Endometrium (tissue), 2 donors: ENCODE results near the gene TNRC18.

Source experiments
- FAIRE-seq: peaks from 2 replicates; lab custom pipeline; 2012; peaks lifted over from hg19 to GRCh38; lab: Jason Lieb, UNC
- donor health status: control.
- donor health status: control.

The TNRC18 gene

GRCh38 chr7:5403442-5403841 lies 20.2 kb downstream of the TNRC18 start:
- FAIRE-seq: no peak

GRCh38 chr7:5397736-5398135 lies 25.9 kb downstream of the TNRC18 start:
- no peak for FAIRE-seq

- no peak for FAIRE-seq
Observed at GRCh38 chr7:5396999-5397663, 26.5 kb downstream of the TNRC18 start.

GRCh38 chr7:5396542-5396941 lies 27.1 kb downstream of the TNRC18 start:
- FAIRE-seq: no peak

- no peak for FAIRE-seq
Observed at GRCh38 chr7:5395246-5395645, 28.4 kb downstream of the TNRC18 start.

- no peak for FAIRE-seq
Observed at GRCh38 chr7:5394264-5395105, 29.1 kb downstream of the TNRC18 start.

- FAIRE-seq: no peak
Observed at GRCh38 chr7:5393748-5394147, 29.9 kb downstream of the TNRC18 start.

GRCh38 chr7:5393328-5393727 lies 30.3 kb downstream of the TNRC18 start:
- FAIRE-seq: no peak

GRCh38 chr7:5390918-5391317 lies 32.7 kb downstream of the TNRC18 start:
- FAIRE-seq: no peak

GRCh38 chr7:5388905-5389433 lies 34.7 kb downstream of the TNRC18 start:
- no peak for FAIRE-seq

GRCh38 chr7:5388273-5388901 lies 35.2 kb downstream of the TNRC18 start:
- no peak for FAIRE-seq

- FAIRE-seq: no peak
Observed at GRCh38 chr7:5387711-5388245, 35.9 kb downstream of the TNRC18 start.

GRCh38 chr7:5384618-5385017 lies 39.0 kb downstream of the TNRC18 start:
- no peak for FAIRE-seq

GRCh38 chr7:5383314-5384098 lies 40.1 kb downstream of the TNRC18 start:
- FAIRE-seq: no peak

GRCh38 chr7:5382281-5382892 lies 41.2 kb downstream of the TNRC18 start:
- no peak for FAIRE-seq

- no peak for FAIRE-seq
Observed at GRCh38 chr7:5381071-5381772, 42.4 kb downstream of the TNRC18 start.

GRCh38 chr7:5380350-5381070 lies 43.1 kb downstream of the TNRC18 start:
- FAIRE-seq: no peak

GRCh38 chr7:5379546-5379945 lies 44.1 kb downstream of the TNRC18 start:
- no peak for FAIRE-seq

GRCh38 chr7:5377816-5378215 lies 45.8 kb downstream of the TNRC18 start:
- no peak for FAIRE-seq

- FAIRE-seq: no peak
Observed at GRCh38 chr7:5377279-5377678, 46.4 kb downstream of the TNRC18 start.
